Adrenal gland (tissue), 5 donors: ENCODE results near the gene CLDN10.

ENCODE experiments used
- POLR2A ChIP-seq, 2 donors: fragments of 450-650 bp; IDR thresholded peaks; one replicate each; pipeline ENCODE4 v1.6.1; 2017; ENCODE audit warnings: antibody characterized with exemption in 2 of 2, mild to moderate bottlenecking in 2 of 2, moderate library complexity in 1 of 2
- TF ChIP-seq, protein P1 (sequence below), 6 experiments: fragments of 450-650 bp in 4 of 6; fragments of 200-600 bp in 2 of 6; sonication (generic) in 1 of 6; IDR thresholded peaks; 1 replicate in 5 of 6; 2 replicates in 1 of 6; pipeline versions ENCODE4 v1.5.1 to v1.8.0; 2016 to 2021; ENCODE audit warnings: antibody characterized with exemption in 6 of 6, mild to moderate bottlenecking in 2 of 6, moderate library complexity in 1 of 6
- donor health status: DM: no; HTN: no; CAD: no.

DNA sequence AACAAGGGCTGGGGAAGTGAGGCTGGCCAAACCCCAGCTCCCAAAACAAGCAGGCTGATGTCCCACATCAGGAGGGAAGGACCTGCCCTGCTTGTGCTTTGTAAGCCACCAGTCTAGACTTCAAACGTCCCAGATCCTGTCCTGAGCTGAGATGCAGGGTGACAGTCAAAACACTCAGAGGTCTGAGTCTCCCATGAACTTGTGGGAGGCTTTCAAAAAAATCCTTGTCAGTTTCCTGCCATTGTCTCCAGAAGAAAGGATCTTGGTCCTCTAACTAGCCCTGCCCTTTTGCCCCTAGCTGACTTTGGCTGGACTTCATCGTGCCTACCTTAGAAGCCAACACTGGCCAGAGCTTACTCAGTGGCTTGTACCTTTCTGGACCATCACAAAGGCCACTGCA is 48.7 kb downstream of the CLDN10 start:
- TF ChIP-seq, protein P1, sequence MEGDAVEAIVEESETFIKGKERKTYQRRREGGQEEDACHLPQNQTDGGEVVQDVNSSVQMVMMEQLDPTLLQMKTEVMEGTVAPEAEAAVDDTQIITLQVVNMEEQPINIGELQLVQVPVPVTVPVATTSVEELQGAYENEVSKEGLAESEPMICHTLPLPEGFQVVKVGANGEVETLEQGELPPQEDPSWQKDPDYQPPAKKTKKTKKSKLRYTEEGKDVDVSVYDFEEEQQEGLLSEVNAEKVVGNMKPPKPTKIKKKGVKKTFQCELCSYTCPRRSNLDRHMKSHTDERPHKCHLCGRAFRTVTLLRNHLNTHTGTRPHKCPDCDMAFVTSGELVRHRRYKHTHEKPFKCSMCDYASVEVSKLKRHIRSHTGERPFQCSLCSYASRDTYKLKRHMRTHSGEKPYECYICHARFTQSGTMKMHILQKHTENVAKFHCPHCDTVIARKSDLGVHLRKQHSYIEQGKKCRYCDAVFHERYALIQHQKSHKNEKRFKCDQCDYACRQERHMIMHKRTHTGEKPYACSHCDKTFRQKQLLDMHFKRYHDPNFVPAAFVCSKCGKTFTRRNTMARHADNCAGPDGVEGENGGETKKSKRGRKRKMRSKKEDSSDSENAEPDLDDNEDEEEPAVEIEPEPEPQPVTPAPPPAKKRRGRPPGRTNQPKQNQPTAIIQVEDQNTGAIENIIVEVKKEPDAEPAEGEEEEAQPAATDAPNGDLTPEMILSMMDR (IDR thresholded peaks at IDR 0.05), result no peak
- no peak for TF ChIP-seq POLR2A (IDR thresholded peaks at IDR 0.05)
